NCI-H460 (cell line): Measurements from ENCODE around the gene HOXD3. TPM values are rescaled to one million over a fixed set of nuclear protein-coding genes. Genes with fewer than 3 reads are reported as not detected.

Experiments used
- DNase-seq: peaks from one replicate; pipeline ENCODE4 v3.0.0-alpha.2; 2016; ENCODE audit warnings: low read depth; ENCODE audit errors: extremely low read depth
- small RNA-seq, 2 experiments: library from RNA; depleted of rRNA; stranded (forward); fragments of <200 nt; gene quantifications; one replicate each; pipeline ENCODE3, GENCODE V24; 2014
- total RNA-seq: library from RNA; depleted of rRNA; stranded (reverse); fragments of >200 nt; shearing (Covaris generic); gene quantifications from 2 replicates; pipeline ENCODE4 v1.2.3, GENCODE V29; 2014; rRNA removed

The HOXD3 gene
- total RNA-seq, 1 experiment from 2014 or later, result not detected

DNA sequence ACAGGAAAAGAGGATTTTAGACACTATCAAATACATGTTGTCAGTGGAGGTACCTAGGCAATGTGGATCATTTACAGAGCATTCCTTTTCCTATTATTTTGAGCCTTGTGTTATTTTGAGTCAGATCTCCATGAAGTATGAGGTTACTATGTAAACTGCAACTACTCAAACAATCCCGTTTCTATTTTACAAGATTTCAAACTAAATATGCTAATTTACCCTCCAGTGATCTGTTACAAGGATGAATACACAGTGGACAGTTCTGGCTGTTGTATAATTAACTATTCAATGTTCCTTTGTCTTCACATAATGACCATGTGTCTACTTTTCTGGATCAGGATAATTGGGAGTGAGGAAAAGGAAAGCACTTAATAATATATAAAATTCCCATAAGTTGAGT is 35.9 kb downstream of the HOXD3 start:
- no peak for DNase-seq

DNA sequence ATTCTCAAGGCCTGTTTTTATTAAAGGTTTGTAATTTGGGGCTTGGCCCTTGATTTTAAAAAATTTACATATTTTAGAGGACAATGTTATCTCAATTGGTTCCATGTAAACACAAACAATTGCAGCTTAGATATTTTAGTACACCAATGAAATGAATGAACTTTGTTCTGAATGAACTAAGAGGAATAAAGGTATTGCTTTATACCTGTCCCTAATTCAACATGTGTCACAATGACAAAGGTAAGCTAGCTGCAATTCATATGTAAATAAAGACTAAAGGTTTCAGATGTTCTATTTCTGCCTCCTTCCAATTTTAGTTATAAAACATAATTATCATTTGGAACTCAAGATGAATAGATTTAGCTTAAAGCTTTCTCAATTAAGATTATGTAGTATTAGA is 42.8 kb downstream of the HOXD3 start:
- DNase-seq, result no peak

DNA sequence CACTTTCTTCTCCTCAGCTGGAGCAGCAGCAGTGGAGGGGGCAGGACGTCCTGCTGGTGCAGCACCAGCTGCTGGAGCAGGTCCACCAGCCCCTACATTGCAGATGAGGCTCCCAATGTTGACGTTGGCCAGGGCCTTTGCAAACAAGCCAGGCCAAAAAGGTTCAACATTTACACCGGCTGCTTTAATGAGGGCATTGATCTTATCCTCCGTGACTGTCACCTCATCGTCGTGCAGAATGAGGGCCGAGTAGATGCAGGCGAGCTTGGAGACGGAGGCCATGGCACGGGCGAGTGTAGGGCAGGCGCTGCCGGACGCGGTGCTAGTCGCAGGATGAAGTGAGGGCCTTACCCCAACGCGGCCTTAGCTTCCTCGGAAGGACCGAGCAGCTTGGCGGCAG is 43.9 kb downstream of the HOXD3 start:
- no peak for DNase-seq

DNA sequence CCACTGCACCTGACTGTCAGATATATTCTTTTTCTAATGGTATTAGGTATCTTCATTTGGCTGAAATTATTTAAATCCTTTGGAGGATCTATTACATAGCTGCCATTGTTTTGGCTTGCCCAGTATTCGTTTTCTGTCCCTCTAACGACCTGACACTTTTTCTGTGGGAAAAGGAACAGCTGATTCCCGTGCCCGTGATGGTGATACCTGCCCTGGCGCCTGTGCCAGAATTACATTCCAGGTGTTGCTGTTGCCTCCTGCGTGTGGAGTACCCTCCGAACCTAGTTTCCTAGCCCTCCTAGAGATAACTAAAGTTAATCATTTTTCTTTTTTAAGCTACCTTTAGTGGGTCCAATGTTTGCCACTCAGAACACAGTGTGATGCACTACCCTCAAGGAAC is 45.4 kb downstream of the HOXD3 start:
- DNase-seq, result no peak

DNA sequence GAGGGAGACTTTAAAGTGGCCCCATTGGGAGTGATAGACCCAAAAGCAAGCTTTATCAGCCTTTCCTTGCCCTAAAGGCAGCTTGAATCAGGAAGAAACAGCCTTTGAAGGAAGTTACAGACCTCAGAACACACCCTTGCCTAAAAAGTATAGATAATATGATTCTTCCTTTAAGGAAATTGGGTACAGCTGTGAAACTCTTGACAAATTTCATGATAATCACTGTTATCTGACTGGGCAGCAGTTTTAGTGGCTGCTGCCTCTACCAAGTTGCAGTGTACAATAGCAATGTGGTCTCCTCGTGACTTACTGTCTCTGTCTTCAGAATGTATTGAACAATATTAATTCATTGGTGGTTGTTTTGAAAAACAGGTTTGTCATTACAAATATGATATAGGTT is 48.0 kb downstream of the HOXD3 start:
- no peak for DNase-seq

DNA sequence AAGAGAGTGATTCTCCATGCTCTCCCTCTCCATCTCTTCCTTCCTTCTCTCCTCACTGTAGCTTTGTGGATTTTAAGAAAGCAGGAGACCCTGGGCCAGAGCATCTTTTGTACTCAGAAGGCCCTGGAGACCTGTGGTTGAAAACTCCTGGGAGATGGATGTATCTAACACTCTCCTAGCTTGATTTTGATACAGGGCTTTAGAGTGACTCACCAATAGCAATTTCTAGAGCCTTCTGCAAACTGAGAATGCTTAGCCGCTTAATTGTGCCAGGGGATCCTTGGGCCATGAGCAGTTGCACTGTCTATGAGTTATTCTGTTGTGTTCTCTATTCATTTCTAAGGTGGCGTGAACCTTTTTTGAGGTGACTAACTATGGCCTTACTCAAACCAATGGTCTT is 49.0 kb downstream of the HOXD3 start:
- no peak for DNase-seq

DNA sequence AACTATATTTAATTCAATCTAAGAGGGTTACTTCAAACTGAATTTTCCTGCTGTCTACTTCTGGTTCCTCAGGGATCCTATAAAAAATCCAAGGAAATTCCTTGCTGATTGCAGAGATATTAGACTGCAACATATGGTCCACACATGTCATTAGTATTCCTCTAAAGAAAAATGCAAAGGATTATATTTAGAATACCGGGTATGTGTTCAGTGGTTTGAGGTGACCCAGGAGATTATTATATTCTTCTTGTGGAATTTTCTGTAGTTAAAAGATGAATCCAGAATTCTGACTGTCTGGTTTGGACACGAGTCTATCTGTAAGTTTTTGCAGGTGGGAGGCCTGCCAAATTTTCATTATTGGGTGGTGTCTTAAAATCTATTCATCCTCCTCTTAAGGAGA is 49.6 kb downstream of the HOXD3 start:
- DNase-seq, result no peak

DNA sequence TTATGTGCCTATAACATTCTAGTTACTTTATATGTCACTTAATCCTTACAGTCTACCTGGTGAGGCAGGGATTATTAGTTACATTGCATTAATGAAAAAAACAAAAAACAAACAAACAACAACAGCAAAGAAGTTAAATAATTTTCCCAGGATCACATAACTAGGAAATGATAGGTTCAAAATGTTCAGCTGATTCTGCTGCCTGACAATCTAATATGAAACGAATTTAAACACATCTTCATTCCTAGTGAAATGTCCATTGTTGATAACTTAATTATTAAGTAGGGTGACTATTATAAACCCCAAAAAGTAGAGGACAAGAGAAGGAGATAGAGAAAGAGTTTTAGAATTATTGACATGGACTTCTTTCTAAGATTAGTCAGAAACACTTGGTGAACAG is 54.0 kb downstream of the HOXD3 start:
- no peak for DNase-seq

DNA sequence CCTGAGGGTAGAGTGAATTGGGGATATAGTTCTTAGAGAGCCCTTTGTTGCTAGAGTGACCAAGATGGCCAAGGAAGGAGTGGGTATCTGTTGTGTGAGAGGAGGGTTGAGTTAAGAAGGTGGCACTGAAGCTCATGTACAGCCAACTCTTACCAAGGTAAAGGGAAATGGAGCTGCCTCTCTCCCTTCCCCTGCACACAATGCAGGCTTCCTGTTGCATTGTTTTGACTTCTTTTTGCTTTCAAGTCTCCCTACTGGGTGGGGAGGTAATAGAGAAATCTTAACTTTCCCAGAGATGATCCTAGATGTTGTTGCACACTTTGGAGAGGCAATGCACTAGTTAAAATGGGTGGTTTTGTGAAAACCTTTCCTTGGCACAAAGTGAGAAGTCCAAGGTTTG is 55.2 kb downstream of the HOXD3 start:
- DNase-seq, result no peak

DNA sequence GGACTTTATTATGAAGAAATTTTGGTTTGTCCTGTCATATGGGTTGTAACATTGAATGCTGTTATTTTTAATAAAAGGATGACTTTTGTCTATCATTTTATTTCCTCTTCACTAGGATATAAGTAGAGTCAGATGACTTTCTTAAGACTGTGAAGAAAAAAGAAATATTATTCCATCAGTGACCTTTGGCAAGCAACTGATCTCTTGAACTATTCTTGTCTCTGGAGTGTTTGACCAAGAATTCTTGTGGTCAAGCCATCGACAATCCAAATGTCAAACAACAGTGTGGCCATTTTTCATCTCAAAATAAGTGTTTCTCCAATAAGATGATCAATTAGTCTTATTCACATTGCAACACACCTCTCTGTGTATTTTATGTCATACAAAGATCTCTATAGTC is 56.3 kb downstream of the HOXD3 start:
- DNase-seq, result no peak

Small RNAs within 50 kb of the gene (small RNA-seq; reads per million reads assigned to genes)
- gene MIR10B, result 0.81 to 15.0 reads per million in 2 experiments

Other genes with a start within 250 kb of the HOXD3 start
- 20.8 and 24.0 TPM in 2 replicates for gene LNPK, start 155.0 kb upstream of the HOXD3 start, total RNA-seq
- gene EVX2, start 73.3 kb upstream of the HOXD3 start, total RNA-seq, result not detected in 2 replicates
- 4.7 and 5.2 TPM in 2 replicates for gene HOXD13, start 64.6 kb upstream of the HOXD3 start, total RNA-seq
- 0.20 TPM in 1 of 2 replicates, not detected in the other for gene HOXD12, start 57.5 kb upstream of the HOXD3 start, total RNA-seq
- gene HOXD11, start 50.0 kb upstream of the HOXD3 start, total RNA-seq, result not detected in 2 replicates
- gene HOXD10, start 40.5 kb upstream of the HOXD3 start, total RNA-seq, result 0.25 TPM in 1 of 2 replicates, not detected in the other
- gene HOXD9, start 34.6 kb upstream of the HOXD3 start, total RNA-seq, result not detected in 2 replicates
- 11.7 and 13.9 TPM in 2 replicates for gene HOXD8, start 27.6 kb upstream of the HOXD3 start, total RNA-seq
- gene HOXD4, start 5.8 kb upstream of the HOXD3 start, total RNA-seq, result not detected in 2 replicates
- not detected in 2 replicates for gene HOXD1, start 31.4 kb downstream of the HOXD3 start, total RNA-seq
- 39.5 and 44.1 TPM in 2 replicates for gene MTX2, start 112.1 kb downstream of the HOXD3 start, total RNA-seq